GM10248 (cell line): ENCODE results near the gene STX10.

ENCODE experiments used
- CTCF ChIA-PET: fragments of 300-600 bp; sonication (Branson Sonifier 250); formaldehyde crosslinking; extraction: SDS; loops from one replicate; lab custom pipeline; 2021; ENCODE audit warnings: antibody characterized with exemption; lab: Yijun Ruan, JAX
- POLR2A ChIA-PET: fragments of 350-650 bp; sonication (Branson Sonifier 250); formaldehyde crosslinking; extraction: SDS; loops from one replicate; lab custom pipeline; 2020; ENCODE audit warnings: antibody characterized with exemption; lab: Yijun Ruan, JAX
- DNase-seq: peaks from one replicate; pipeline ENCODE4 v3.0.0; 2012; ENCODE audit errors: extremely low spot score
- TF ChIP-seq, protein P1 (sequence below): IDR thresholded peaks from 2 replicates; pipeline ENCODE4 v1.5.1; 2012; ENCODE audit warnings: mild to moderate bottlenecking, low read depth; ENCODE audit errors: extremely low read depth, missing control alignments, control extremely low read depth

Gene STX10

DNA sequence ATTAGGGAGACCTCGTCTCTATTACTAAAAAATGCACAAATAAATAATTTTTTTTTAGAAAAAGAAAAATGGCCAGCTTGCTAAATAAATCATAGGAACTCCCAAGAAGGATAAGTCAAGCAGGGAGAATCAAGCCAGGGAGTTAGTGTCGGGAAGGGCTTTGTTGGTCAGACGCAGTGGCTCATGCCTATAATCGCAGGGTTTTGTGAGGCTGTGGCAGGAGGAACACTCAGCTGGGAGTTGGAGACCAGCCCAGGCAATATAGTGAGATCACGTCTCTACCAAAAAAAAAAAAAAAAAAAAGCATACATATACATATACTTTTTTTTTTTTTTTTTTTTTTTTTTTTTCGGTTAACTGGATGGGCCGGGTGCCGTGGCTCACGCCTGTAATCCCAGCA lies 23.1 kb downstream of the STX10 start:
- no peak for DNase-seq
- TF ChIP-seq, protein P1, sequence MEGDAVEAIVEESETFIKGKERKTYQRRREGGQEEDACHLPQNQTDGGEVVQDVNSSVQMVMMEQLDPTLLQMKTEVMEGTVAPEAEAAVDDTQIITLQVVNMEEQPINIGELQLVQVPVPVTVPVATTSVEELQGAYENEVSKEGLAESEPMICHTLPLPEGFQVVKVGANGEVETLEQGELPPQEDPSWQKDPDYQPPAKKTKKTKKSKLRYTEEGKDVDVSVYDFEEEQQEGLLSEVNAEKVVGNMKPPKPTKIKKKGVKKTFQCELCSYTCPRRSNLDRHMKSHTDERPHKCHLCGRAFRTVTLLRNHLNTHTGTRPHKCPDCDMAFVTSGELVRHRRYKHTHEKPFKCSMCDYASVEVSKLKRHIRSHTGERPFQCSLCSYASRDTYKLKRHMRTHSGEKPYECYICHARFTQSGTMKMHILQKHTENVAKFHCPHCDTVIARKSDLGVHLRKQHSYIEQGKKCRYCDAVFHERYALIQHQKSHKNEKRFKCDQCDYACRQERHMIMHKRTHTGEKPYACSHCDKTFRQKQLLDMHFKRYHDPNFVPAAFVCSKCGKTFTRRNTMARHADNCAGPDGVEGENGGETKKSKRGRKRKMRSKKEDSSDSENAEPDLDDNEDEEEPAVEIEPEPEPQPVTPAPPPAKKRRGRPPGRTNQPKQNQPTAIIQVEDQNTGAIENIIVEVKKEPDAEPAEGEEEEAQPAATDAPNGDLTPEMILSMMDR = no peak
- POLR2A ChIA-PET = no interaction called here
- CTCF ChIA-PET = interaction anchor here (1.0 to 2.3 kb wide), 2 partner anchors 23 to 162 kb away, joined by 4 to 9 read pairs; partner anchors contain the start of genes IER2 and STX10

DNA sequence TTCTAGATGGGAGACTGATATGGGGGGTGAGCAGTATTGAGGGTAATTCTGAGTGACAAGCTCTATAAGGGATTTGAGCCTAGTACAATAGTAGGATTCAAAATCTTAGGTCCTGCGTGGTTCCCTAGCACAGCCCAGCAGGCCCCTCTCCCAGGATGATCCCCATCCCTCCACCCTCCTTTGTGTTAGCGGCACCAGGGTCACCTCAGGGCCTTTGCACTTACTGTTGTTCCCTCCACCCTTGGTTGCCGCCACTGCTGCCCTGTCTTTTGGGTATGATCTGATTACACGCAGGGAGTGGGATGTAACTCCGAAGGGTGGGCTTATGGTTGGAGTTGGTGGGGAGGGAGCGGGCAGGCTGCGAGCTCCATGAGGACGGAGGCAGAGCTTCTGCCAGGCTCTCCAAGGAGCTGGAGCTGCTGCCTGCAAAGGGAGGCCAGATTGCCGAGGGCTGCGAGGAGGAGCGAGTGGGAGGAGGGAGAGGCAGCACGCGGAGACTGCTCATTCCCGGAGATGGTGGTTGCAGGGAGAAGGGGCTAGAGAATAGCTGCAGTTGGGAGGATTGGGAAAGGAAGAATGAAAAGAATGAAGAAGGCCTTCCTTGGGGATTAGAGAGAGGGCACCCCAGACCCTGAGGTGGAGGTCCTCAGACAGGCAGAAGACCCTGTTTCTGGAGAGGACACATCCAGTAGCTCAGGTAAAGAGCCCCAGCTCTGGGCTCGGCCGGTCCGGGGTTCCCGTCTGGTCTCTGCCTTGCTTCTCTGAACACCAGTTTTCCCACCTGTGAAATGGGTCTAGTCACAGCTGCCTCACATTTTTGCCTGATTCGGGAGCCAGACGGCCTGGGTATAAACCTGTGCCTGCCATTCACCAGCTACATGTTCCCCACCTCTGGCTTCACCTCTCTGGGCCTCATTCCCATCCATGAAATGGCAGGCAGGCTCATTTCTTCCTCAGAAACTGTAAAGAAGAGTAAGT lies 26.9 kb downstream of the STX10 start:
- TF ChIP-seq, protein P1 = no peak
- ChIA-PET CTCF (interaction anchor here (0.7 to 0.8 kb wide), 2 partner anchors 19 to 26 kb away, joined by 3 read pairs; partner anchors contain the start of genes IER2 and STX10), POLR2A (no interaction called here)
- DNase-seq = no peak

DNA sequence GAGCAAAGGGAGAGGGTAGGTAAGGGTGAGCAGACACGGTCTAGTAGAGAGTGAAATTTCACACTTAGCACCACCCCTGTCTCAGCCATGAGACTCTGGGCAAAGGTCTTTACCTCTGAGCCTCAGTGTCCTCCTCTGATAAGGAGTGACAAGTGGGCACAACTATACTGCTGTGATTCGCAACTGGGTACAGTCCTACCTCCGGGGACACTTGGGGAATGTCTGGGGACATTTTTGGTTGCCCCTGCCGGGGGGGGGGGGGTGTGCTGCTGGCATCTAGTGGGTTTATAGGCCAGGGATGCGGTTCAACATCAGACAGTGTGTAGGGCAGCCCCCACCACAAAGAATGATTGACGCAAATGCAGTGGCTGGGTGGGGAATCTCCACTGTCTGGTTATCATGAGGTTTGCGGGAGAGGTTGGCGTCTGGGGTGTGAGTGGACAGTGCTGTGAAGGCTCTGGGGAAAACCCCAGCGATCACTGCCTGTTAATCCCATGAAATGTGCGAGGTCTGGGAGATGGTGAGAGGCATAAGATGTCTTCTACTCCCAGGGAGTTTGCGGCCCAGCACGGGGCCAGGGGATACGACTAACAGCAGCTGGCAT lies 27.8 kb downstream of the STX10 start:
- DNase-seq = no peak
- ChIA-PET CTCF (no interaction called here), POLR2A (no interaction called here)
- TF ChIP-seq, protein P1 = no peak

DNA sequence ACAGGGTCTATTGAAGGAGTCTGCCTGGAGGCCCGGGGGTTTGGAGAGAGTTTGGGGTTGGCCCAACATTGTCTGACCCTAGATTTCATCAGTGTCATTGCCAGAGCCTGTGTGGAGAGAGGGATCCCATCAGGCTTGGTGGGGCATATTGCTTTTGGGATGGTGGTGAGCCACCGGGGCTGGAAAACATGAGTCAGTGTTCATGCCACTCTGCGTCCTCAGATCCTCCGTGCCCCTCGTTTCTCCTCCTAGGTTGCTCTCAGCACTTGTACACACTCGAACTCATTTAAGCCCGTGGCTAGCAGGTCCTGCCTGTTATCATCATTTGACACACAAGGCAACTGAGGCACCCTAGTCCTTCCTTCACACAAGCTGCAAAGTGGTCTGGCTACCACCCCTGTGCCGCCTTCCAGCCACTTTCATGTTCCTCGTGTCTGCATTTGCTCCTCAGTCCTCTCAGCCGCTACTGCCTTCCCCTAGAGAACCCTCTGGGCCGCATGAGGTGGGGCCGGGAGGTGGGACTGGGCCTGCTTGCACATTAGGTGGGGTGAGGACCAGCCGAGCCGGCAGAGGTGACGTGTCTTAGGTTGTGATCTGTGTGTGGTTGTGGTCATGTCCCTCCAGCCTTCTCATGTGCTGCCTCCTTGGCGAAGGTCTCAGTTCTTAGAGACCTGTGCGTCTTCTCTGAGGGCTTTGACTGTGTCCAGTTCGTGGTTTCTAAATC lies 28.5 kb downstream of the STX10 start:
- ChIA-PET POLR2A (no interaction called here), CTCF (interaction anchor here (1.4 to 1.8 kb wide), 2 partner anchors 9 to 10 kb away, joined by 4 to 5 read pairs; no protein-coding TSS in a partner anchor)

DNA sequence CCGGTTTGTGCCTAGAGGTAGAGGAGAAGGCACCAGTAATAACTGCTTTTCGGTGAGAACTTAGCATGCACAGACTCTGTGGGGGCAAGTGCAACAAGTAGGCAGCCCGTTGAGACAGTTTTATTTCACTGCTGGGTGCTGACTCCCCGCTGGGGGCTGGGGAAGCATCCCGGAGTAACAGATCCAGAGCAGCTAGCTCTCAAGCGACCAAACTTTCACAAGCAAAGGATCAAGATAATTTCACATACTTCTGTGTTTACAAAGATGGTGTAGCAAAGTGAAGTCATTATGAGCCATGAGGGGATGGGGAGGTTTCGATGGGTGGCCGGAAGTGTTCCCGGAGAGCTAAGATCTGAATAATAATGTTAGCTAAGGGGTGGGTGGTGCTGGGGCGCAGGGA lies 29.4 kb downstream of the STX10 start:
- TF ChIP-seq, protein P1 = no peak
- no peak for DNase-seq
- ChIA-PET POLR2A (no interaction called here), CTCF (interaction anchor here (1.4 to 1.8 kb wide), 4 partner anchors 10 to 28 kb away, joined by 3 to 6 read pairs (median 4); no protein-coding TSS in a partner anchor)

More for the DNA sequence above, 28.5 kb downstream of the STX10 start:
- TF ChIP-seq, protein P1 = no peak
- no peak for DNase-seq

DNA sequence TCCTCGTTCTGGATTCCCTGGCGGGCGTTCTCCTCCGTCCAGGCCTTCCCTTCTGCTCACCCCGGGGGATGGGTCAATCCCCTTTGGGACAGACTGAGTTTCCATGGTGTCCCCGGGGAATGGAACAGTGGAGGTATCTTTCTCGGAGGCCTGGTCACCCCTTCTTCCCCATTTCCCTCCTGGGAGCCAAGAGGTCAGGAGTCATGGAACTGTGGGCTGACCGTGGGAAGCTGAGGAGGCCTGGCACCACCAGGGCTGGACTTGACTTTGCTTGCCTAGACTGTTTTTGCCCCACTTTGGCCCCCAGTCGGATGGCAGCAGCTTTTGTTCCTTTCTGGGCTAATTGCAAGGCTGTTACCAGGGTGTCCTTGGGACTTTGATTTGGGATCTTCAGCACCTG lies 30.1 kb downstream of the STX10 start:
- TF ChIP-seq, protein P1 = no peak
- CTCF ChIA-PET = interaction anchor here (0.8 to 1.8 kb wide), 8 partner anchors 9 to 155 kb away, joined by 3 to 6 read pairs (median 4); partner anchors contain the start of genes IER2 and STX10
- POLR2A ChIA-PET = no interaction called here

More for the DNA sequence above, 30.1 kb downstream of the STX10 start:
- no peak for DNase-seq
